ENCODE data around the gene POLR3B.

Gene POLR3B

GRCh38 chr12:106415134-106415533, 57.6 kb downstream of the POLR3B start:
- no peak for DNase-seq (ENCODE audit: low spot score)

DNA sequence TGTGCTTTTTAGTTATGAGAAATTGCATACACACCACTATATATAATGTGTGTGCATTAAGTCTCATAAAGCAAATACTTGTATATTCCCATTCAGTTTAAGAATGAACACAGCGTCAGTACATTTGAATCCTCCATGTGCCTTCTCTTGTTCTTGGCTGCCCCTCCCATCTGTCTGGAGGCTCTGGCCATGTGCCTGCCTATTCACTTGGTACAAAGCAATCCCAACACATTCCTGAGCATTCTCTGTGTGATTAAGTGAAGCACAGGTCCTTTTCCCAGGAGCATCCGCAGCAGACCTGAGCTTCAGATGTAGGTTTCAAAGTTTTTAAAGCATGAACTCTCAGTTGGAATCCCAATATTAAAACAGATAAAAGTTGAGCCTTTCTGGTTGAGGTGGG, 58.7 kb downstream of the POLR3B start:
- no peak for DNase-seq (ENCODE audit: low spot score)

DNA sequence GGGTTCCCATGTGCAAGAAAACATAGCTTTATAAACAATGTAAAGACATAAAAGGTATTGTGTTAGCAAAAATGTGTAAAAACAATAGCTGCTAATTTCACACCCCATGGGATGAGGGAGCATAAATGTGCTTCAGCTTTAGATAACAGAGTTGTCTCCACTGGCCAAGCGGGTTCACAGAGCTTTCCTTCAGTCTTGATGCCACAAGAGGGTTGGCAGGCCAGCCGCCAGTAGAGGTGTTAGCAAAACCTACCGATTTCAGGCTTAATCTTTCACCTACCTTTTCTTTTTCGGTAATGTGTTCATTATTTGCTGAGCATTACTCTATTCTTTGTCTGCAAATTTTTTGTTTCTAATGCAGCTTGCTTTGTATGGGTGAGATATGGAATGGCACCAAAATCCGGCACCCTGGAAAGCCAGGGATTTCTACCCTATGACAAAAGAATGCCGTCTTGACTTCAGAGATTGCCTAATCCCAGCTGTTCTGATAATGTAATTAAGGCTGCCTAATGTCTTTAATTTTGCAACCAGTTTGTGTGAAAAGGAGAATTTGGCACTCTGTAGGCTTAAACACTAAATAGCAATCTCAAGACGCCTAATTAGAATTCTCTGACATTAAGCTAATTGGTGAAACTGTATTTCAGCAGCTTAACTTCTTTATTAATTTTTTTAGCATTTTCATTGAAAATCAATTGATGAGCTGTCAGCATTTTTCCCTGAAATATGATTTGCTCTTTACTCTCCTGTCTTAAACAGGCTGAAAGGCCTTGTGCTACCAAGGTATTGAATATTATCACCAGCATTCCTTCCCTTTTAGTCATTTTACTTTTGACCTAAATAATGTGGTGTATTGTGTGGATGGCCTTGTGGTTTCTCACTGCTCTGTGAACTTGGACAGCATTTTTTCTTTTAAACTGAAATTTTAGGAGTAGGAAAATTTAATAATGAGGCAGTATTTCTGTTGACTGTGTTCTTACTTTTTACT, 60.7 kb downstream of the POLR3B start:
- no peak for DNase-seq (ENCODE audit: low spot score)

GRCh38 chr12:106418970-106419369, 61.4 kb downstream of the POLR3B start:
- DNase-seq (ENCODE audit: low spot score) = no peak

DNA sequence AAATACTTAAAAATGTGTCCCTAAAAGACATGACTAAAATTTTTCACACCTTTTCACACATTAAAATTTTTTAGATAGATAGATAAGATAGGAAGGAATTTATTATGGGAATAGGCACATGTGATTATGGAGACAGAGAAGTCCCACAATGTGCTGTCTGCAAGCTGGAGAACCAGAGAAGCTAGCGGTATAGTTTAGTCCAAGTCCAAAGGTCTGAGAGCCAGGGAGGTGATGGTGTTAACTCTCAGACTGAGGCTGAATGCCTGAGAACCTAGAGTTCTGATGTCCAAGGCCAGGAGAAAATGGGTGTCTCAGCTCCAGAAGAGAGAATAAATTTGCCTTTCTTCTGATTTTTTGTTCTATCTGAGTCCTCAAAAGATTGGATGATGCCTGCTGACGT, 65.7 kb downstream of the POLR3B start:
- no peak for DNase-seq (ENCODE audit: low spot score)

DNA sequence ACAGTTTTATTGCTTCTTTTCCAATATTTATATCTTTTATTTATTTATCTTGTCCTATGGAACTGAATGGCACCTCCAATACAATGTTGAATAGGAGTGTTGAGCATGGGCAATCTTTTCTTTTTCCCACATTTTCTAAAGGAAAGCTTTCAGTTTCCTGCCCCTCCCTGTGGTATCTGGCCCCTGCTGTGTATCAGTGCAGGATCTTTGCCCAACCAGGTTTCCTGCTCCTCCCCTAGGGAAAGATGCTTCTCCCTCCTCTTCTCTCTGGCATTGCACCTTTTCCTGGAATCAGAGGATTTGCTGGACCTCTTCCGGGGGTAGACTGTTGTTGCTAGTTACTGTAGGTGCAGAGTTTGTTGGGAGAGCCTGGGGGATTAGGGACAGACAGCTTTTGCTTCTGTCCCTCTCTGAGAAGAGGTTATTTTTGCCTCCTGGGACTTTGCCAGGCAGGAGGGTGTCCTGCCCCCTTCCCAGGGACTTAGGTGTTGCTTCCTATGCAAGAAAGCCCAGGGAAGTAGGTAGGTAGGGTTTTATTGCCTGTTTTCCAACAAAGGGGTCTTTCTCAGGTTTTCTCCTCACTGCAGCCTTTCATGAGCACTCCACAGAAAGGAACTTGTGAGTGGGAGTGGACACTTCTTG, 67.6 kb downstream of the POLR3B start:
- DNase-seq (ENCODE audit: low spot score) = no peak

GRCh38 chr12:106427917-106428316, 70.4 kb downstream of the POLR3B start:
- no peak for DNase-seq (ENCODE audit: low spot score)

GRCh38 chr12:106428384-106428783, 70.8 kb downstream of the POLR3B start:
- no peak for DNase-seq (ENCODE audit: low spot score)

DNA sequence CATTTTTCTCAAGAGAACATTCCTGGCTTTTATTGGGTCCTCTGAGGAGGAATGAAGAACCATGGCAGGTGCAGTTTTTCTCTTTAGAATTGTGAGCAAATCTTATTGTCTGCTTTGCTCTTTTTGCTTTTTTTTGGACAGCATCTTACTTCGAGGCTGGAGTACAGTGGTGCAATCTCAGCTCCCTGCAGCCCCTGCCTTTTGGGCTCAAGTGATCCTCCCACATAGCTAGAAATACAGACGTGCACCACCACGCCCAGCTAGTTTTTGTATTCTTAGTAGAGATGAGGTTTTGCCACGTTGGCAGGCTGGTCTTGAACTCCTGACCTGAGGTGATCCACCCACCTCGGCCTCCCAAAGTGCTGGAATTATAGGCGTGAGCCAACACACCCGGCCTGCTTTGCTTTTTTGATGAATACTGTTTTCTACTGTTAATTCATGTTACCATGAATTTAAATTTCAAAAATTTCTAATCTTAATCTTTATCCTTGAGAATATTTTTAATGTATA, 71.5 kb downstream of the POLR3B start:
- no peak for DNase-seq (ENCODE audit: low spot score)

DNA sequence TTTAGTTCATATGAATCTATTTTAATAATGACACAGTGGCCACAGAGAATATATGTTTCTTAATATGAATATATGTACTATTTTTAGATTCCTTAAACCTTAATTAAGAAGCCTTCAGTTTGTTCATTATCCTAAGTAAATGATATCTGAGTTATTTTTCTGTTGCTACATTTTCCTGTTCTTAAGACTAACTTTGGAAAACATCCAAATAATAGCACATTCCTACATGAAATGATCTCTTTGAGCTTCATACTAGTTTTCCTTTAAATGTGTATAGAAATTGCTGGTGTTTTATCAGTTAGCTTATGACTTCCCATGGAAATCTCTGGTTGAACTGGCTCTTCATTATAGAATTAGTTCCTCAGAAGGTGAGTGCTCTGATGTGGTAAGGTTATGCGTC, 72.1 kb downstream of the POLR3B start:
- DNase-seq (ENCODE audit: low spot score) = no peak

GRCh38 chr12:106431839-106432411, 74.4 kb downstream of the POLR3B start:
- no peak for DNase-seq (ENCODE audit: low spot score)

DNA sequence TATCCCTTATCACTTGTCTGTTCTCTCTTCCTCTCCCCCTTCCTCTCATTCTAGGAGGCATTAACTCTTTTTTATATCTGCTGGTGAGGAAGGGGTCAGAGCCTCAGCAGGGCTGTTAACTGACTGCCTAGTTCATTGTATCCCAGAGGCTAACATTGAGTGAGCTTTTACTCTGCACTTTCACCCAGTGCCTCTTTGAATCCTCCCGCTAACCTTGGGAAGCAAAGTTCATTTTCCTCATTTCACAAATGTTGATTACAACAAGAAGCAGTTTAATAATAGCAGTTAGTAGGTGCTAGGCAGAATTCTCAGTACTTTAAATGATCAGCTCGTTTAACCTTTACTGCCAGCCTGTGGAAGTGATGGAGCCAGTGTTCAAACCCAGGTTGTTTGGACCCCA, 75.5 kb downstream of the POLR3B start:
- no peak for DNase-seq (ENCODE audit: low spot score)

DNA sequence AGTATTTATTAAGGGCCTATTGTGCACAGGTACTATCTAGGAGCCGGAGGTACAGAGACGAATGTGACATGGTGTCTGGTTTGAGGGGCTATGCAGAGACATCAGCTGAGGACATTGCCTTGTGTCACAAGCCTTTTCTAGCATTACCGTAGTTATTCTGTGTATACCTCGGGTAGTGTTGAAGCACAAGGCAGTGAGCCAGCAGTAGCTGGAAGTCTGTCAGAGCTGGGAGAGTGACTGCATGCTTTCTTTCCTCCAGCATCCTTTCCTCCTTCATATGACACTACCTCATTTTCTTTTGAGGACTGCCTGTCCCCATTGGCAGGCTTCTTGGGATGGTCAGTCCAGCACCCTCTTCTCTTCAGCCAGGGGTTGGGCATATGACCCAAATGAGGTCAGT, 77.0 kb downstream of the POLR3B start:
- no peak for DNase-seq (ENCODE audit: low spot score)

DNA sequence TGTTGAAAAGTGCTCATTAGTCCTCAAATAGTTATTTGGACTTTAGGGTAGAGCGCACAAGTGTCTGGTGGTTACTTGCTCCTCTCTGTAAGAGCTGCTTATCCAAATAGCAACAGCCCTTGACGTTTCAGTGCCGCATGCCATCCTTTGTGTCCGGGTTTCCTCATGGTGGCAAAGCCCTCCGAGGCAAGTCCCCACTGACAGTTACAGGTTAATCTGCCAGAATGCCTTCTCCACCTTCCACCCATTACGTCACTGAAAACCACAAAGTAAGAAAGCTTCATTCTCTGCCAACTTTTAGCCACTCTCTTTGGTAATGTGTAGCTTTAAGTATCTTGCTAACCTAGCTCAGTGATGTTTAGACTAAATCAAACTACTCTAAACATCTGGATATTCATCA, 78.6 kb downstream of the POLR3B start:
- DNase-seq (ENCODE audit: low spot score) = no peak

DNA sequence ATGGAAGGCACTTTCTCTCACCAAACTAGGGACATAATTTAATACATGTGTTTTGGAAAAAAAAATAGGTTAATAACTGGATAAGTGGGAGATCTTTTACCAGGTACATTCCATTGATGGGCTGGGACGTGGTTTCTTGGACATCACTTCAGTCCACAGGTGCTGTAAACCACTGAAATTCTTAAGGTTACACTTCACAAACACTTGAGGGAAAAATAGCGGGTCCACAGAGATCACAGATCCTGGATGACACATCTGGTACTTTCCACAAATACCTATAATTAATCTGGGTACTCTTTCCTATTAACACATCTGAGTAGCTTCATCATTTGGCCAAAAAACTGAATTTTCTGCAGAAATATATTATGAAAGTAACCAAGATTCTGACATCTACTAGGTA, 85.0 kb downstream of the POLR3B start:
- no peak for DNase-seq (ENCODE audit: low spot score)

- DNase-seq (ENCODE audit: low spot score) = no peak
These were observed 87.5 kb downstream of the POLR3B start for GRCh38 chr12:106445053-106445452.

GRCh38 chr12:106445959-106446358, 88.4 kb downstream of the POLR3B start:
- DNase-seq (ENCODE audit: low spot score) = no peak

DNA sequence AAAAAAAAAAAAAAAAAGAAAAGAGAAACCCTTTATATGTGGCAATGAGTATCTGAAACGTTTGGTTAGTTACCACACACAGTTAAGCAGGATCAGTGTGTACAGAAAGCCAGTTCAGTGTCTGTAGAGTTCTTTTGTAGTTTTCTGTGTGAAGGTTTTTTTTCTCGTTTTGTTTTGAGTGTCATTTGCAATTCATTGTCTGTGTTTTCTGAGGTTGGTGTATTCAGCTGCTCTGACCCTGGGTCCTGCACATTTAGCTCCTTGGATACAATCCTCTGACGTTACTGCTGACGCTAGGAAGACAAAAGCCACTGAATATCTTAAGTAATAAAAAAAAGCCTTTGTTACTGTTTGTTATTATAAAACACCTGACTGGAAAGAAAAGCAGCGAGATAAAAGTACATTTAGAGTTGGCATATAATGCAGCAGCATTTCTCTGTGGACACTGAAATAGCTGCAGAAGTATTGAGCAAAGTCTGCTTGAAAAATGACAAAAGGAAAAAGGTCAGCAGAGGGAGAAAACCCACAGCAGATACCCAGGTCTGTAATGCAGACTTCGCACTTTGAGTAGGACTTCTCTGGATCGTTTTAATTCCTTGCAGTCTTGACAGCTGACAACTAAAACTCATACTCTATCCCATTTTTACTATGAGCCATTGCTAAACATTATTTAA, 89.0 kb downstream of the POLR3B start:
- no peak for DNase-seq (ENCODE audit: low spot score)

DNA sequence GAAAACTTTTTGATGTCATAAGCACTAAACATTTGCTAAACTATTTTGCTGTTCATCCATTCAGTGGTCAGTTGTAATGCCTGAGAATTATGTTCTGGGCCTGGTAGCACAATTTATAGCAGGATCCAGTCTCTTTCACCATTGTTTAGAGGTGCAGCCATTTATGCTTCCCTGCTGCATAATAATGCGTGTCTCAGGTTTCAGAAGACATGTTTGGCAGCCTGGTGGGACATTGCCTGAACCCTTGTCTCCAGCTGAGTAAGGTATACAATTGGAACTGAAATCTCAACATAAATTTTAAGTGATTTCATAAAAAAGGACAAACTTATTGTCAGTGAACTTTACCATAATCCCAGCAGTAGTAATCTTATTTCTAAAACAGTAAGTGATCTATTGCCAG, 94.8 kb downstream of the POLR3B start:
- no peak for DNase-seq (ENCODE audit: low spot score)

GRCh38 chr12:106455111-106455510, 97.6 kb downstream of the POLR3B start:
- DNase-seq (ENCODE audit: low spot score) = no peak

DNA sequence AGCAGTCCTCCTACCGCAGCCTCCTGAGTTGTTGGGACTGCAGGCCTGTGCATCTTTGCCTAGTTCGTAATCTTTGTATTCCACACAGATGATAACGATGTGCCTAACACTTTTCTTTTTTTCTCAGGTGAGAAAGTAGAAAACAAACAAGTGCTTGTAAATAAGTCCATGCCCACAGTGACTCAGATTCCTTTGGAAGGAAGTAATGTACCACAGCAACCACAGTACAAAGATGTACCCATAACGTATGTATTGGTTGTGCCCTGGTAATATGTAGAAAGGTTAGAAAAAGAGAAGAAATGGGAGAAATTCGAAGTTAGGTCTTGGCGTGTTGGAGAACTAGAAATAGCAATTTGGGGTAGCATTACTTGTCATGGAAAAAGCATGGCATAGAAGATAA, 101.6 kb downstream of the POLR3B start:
- DNase-seq (ENCODE audit: low spot score) = no peak

DNA sequence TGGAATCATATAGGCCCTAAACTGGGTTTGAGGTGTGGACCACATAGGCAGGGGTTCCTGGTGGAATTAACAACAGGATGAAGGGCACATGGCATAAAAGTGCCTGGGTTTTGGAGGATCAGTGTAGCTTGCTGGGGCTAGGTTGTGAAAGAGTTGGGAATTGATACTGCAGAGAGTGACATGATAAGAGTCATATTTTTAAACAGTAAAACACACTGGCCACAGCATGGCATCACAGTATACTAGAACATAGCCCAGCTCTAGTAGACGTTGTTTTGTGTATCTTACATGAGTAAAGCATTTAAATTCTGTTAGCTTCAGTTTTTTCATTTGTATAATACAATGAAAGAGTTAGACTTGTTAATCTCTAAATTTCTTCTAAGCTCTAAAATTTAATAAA, 102.0 kb downstream of the POLR3B start:
- DNase-seq (ENCODE audit: low spot score) = no peak
